GM03348 (cell line): ENCODE results near the gene TUBGCP6.

Source experiments
- DNase-seq: peaks from one replicate; pipeline ENCODE4 v3.0.0; 2012; ENCODE audit warnings: low spot score

TUBGCP6 gene

DNA sequence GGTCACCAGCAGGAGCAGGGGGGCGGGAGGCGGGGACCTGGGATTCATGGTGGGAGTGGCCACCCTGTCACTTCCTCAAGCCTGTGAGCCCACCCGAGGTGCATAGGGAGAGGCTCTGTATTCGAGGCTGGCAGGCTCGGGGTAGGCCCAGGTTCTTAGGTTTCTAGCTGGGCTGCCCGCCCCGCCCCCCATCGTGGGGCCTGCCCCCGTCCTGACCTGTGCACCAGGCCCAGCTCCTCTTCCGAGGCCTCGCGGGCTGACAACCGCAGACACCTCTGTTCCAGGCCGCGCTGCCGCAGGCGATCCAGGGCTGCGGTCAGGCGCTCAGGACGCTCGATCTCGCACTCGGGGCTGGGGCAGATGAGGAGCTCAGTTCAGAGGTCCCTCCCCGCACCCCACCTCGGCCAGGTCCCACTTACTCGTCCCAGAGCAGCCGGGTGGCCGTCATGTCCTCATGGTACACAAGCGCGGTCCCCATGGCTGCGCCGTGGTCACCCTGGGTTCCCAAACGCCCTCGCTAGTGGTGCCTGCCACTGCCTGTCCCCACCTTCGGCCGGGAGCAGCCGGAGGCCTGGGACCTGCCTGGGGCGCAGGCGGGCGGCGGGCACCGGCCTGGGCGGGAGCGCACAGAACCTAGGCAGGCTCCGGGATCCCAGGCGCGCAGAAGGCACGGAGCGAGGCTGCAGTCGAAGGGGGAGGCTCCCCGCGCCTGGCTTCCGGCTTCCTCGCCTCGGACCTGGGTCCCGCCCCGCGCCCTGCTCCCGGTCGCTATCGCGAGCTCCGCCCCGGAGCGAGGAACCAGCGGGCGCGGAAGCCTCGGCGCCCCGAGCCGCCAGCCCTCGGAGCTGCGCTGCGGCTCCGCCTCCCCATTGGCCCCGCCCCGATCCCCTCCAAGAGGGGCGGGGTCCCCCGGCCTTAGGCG, 6.0 kb upstream of the TUBGCP6 start, which contains the start of gene HDAC10:
Gene HDAC10, minus strand, starts transcription at position 711 of the 922 bp plus-strand sequence. Its CDS starts 233 bp downstream, at position 478.
- DNase-seq = peak; percentile 95

DNA sequence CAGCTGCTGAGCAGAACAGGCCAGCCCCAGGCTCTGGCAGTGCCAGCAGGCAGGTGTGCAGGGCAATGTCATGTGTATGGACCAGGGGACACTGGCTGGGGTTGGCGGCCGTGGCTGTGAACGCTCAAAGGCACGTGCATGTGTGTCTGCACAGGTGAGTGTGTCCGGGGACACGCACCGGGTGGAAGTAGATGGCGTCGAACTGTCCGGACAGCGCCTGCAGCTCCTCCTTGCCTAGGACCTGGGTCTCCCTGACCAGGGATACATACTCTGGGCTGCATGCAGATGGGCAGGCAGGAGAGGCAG, 5.4 kb upstream of the TUBGCP6 start:
- no peak for DNase-seq

DNA sequence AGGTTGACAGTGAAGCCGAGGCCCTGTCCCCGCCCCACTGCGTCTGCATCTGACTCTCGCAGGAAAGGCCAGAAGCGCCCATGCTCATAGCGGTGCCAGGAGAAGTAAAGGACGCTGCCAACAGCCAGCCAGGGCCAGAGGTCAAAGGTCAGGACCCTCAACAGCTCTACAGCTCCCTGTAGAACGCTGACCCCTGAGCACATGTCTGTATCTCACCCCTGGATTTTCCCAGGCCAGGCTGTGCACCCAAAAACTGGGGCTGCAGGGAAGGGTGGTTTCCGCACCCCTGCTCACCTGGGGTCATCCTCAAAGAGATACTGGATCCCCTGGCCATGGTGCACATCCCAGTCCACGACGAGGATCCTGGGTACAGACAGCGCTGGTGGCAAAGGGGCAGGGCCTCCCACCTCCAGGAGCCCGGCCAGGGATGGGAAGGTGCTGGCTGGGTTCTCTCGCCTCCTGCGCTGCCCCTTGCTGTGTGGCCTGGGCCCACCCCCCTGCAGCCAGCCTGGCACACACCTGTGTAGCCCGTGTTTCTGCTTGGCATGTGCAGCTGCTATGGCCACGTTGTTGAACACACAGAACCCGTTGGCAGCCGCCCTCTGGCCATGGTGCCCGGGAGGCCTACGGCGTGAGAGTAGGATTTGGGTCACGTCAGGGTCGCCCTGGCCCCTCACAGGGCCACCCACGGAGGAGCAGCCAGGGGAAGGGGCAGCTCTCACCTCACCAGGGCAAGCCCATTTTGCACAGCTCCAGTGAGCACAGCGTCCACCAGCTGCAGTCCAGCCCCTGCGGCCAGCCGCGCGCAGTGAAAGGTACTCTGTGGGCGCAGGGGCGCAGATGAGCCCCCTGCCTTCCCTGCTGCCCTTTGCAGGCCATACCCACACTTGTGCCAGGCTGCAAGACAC, 4.8 kb upstream of the TUBGCP6 start:
- no peak for DNase-seq

DNA sequence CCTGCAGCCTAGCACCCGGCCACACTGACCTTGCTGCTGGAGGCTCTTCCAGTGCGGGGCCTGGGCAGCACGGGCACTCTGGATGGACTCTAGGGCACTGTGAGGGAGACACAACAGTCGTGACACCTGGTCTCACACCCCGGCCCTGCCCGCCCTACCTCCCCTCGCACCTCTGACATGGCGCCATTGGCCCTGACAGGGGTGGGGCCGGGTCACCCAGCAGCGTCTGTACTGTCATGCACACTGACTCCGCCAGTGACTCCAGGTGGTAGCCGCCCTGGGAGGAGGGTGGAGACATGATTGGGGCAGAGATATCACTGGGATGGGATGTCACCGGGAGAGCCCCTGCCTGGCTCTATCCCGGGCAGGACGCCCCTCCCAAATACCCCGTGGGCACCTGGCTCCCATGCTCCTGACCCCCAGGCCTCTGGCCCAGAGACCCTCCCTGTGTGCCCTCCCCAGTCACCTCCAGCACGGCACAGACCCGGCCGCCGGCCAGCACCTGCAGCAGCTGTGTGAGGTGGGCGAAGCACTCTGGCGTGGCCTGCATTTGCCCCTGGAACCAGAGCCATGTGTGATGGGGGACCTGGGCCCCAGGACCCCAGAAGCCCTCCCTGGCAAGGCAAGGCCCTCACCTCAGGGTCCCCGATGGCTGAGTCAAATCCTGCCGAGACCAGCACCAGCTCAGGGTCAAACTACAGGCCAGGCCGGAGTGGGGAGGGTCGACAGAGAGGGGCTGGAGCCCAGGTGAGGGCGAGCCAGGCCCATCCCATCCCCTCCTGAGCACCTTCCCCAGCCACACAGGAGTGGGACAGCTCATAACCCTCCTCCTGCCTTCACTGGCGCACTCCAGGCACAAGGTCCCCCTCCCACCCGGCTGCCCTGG, 3.6 kb upstream of the TUBGCP6 start:
- no peak for DNase-seq

DNA sequence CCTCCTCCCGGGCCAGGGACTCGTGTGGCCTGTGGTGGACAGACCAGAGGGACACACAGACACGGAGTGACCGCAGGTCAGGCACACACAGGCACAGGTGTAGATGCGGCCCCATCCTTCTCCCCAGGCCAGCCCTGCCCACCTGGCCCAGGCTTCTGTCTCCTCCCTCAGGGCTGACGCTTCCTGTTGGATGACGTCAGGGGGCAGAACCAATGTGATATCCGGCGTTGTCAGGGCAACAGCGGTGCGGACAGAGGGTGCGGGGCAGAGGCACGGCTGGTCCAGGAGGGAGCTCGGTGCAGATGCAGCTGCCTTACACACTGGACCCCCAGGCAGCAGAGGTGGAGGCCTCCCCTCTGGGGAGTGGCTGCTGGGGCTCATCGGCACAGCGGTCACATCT, 2.9 kb upstream of the TUBGCP6 start:
- no peak for DNase-seq

DNA sequence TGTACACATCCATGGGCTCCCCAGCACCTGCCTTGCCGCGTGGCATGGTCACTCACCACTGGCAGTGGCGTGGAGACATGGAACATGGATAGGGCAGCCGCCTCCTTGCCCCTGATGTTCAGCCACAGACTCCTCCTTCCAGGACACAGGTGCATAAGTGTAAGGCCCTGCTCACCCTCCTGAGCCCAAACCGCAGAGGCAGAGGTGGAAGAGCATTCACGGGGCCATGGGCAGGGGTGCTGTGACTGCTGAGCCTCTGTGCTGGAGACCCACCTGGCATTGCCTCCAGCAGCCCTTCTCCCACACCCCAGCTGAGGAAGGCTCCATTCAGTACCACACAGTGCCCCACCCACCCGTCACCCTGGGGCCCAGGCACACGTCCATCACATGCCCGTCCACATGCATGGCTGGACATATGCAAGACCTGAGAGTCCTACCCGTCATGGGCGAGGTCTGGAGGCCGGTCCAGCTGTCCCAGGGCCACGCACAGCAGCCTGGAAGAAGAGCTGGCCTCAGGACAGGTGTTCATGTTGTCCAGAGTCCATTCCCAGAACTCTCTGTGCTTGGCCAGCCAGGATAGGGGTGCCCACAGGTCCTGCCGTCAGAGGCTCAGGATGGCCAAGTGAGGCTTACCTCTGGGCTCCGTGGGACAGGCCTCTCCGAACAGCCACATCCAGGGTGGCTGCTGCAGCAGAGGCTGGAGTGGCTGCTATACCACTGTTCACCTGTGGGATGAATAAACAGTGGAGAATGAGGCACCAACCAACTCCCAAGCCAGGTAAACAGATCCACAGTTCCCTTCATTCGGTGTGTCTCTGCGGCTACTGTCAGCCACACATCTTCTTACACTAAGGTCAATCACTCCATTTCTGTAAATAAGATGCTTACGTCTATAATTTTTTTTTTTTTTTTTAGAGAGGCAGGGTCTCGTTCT, 1.7 kb upstream of the TUBGCP6 start:
- DNase-seq = no peak

DNA sequence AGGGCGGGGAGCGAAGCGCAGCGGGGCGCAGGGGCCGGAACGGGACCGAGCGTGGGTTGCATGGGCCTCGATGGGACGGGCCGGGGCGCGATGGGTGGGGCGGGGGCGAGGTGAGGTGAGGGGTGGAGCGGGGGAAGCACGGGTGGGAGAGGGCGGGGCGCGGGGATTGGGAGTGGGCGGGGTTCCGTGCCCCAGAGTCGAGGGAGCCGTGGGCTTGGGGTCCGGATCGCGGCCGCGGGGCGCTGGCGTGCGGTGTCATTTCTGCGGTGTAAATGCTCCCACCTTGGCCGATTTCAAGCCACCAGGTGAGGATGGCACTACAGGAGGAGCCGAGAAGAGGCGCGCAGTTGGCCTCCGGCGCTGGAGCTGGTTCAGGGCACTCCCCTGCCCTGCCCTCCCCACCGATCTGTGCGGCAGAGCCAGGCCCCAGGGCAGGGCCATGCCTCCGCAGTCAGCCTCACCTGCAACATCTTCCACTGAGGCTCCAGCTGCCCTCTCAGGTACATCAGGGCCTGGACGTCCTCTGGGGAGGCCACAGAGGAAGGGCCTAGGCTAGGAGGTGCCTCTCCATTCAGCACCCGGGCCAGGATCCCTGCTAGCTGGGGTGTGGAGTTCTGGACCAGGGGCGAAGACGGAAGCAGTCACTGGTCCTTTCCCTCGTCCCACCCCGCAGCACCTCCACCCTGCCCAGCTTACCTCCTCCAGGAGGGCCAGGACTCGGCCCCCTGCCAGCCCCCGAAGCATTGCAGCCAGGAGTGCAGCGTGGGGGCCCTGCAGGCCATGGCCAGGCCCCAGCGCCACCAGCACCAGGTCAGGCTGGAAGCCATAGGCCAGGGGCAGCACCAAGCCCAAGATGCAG, 620 bp upstream of the TUBGCP6 start:
- DNase-seq = no peak

DNA sequence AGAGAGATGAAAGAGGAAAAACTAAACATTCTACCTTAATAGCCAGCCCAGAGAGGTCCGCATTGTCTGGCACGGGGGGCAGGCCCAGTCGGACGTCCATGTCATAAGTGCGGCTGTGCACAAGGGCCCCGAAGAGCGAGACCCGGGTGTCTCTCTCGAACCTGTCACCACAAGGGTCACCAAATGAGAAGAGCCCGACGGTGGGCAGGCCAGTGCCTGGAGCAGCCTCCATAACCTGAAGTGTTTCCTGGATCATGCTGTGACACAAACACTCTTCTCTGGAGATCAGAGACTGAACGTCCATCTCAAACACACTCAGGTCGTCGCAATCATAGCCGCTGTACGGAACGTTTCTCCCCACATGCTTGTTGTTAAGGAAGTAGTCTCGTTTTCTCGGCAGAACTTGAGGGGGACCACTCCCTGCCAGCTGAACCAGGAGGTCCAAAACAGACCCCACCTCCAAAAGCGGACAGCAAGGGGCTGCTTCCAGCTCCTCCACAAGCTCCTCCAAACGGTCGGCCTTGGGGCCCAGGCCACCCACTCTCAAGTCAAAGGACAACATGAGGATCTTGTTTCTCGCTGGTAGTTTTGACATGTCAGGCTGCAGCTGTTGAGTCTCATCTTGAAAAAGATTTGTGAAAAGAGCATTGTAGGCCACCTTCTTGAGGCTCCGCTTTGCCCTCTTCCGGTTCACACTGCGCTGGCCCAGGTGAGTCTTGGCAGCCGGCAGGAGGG, 971 bp downstream of the TUBGCP6 start:
- DNase-seq = no peak

DNA sequence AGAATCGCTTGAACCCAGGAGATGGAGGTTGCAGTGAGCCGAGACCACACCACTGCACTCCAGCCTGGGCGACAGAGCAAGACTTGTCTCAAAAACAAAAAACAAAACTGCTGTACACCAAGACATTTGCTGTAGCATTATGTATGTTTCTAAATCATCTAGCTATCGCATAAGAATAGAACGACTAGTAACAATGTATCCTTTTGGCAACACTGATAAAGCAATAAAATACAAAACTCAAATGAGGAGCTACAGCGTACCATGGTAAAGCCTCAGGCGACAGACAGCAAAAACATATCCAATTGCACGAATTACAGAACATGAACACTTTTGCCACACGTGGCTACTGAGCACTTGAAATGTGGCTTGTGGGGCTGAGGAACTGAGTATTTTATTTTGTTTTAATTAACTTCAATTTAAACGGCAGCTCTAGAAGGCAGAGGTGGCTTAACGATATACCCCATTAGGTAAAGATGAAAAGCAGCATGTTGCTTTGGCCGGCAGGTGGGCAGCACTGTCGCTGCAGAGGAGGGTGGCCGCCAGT, 2.3 kb downstream of the TUBGCP6 start:
- DNase-seq = no peak

DNA sequence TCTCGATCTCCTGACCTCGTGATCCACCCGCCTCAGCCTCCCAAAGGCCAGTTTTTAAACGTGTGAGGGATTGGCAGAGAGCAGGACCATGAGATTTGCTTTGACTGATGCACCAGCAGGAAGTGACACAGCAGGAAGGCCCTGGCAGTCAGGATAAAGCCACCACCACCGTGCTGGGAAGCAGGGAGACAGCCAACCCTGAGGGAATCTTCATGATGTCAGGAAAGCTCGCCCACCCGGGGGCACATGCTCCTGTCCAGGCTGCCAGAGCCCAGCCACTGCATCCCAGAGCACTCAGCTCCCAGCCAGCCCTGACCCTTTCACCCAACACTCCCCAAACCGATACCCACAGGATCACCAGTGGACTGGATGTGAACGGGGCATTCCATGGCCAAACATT, 6.1 kb downstream of the TUBGCP6 start:
- DNase-seq = no peak

DNA sequence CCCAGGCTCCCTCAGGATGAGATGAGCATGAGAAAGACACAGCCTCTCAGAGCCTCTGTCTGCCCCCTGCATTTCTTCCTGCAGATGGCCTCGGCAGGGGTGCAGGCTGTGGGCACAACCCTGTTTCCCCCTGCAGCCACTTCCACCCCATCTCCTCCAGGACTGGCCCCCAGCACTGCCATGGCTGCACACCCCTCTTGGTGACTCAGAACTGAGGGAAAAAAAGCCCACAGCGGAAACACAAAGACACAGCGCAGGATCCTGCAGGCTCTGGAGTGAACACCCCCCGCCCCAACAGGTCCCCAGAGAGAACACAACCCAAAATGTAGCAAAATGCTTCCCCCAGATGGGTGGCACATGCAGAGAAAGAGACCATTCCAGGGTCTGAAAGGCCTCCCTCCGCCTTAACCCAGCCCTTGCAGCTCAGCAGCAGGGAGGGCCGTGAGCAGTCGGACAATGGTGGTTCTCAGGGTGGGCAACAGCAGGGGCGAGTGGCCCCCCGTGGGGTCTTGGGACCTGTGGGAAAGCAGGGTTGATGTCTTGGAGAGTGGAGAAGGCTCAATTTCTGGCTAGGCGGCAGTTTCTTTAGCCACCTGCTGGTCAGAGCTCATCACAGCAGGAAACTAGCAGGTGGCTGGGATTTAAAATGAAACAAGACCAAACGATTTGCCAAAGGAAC, 8.0 kb downstream of the TUBGCP6 start:
- no peak for DNase-seq

DNA sequence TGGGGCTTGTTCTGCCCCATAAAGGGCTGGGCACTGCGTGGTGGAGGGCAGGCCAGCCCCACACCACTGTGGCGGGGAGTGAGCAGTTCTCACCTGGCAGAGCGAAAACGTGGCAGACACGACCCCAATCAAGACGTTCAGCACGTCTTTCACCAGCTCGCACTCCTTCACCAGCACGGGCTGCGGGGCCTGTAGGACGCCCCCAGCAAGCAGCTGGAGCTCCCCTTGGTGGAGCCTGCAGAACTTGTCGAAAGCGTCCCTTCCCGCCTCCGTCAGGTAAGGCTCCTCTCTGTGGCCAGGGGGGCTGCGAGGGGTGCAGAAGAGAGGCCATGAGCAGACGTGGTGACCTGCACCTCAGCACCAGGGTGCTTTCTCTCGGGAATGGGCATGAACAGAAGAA, 11.6 kb downstream of the TUBGCP6 start:
- DNase-seq = no peak

DNA sequence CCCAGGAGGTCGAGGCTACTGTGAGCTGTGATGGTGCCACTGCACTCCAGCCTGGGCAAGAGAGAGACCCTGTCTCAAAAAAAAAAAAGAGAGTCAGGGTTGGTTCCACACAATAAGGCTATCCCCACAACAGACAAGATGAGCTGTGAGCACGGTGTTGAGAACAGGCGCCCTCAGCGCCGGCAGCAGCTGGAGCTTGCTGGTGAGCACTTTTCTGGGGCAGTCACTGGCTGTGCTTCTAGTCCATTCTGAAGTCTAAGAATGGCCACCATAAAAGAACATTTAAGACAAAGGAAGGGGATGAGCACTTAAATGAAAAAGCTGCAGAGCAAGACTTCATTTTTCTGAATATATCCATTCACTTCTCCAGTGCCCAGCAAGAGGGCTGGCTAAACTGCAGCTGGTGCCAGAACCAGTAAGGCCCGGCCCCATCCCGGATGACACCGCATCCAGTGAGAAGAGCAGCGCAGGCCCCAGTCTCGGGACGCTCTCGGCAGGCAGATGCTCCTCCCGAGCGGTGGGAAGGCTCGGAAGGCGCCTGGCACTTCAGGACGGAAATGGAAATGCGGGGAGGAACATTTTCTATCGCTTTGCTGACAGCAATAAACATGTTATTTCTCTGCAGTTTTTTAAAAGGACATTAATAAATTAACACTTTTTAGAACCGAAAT, 12.2 kb downstream of the TUBGCP6 start:
- no peak for DNase-seq

DNA sequence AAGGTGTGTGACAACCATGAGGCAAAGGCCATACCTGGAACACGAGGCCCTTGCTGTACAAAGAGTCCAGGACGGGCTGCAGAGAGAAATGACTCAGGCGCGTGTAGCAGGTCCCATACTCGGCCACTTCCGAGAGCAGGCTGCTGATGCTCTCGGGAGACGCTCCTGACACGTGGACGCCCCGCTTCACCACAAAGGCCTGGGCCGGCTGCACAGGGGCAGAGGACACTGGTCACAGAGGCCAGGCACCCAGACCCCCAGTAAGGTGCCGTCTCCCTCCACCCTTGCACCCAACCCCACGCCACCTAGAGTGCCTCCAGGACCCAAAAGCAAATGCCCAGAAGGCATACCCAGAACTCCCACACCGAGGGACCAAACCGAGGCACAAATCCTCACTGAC, 15.5 kb downstream of the TUBGCP6 start:
- DNase-seq = no peak

DNA sequence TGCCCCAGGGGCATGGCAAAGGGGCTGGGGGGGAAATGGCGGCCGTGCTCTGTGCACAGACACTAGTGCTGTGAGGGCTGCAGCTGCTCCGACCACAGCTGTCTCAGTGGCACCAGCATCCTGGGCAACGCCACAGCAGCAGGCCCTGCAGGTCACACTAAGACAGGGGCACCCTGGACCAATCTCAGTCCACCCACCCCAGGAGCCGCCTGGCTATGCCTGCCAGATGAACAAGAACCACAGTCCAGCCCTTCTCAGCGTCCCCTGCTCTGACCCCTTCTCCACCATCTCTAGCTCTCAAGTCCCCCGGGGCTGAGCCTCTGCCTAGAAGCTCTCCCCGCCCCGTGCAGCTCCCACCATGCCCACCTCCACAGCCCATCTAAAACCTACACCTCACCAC, 16.5 kb downstream of the TUBGCP6 start:
- no peak for DNase-seq

DNA sequence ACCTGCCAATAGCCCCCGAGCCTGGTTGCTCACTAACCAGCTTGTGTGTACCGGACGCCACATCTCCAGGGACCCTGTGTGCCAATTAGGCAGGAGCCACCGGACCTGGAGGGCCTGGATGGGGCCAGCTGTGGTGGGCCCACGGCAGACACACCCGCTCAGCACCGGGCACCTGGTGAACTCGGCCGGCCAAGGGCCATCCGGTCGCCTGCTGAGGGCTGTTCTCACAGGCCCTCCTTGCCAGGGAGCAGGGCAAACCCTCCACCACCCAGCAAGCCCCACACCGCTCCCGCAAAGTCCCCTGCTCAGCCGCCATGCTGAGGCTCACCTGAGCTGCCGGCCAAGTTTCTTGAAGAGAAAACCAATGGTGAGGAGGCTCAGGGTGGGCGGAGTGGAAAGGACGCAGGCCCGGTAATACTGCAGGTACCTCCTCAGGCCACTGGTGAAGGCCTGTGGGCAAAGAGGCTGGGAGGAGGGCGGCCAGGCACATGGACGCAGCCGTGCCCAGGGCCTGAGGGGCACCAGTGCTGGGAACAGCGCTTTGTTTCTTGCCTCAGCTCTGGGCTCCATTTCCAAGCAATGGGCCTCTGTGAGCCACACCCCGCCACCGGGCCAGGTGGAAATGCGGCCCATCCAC, 17.1 kb downstream of the TUBGCP6 start:
- no peak for DNase-seq

DNA sequence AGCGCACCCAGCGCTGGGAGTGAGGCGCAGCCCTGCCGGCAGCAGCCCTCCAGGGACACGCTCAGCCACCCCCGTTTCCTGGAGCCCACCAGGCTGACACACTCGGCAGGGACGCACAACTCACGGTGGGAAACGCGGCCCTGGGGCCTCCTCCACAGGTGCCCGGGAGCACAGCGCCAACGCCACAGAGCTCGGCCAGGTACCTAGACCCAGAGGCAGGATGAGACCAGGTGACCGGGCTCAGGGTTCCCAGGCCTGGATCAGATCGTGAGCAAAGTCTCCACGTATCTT, 18.0 kb downstream of the TUBGCP6 start:
- no peak for DNase-seq
